ENCODE measurements around the gene CRLF2.
"Not testable (repeated sequence)": the region's sequence is repeated elsewhere in the genome, so short reads cannot be mapped to it uniquely, and the experiment has no call there.

CRLF2 gene, protein sequence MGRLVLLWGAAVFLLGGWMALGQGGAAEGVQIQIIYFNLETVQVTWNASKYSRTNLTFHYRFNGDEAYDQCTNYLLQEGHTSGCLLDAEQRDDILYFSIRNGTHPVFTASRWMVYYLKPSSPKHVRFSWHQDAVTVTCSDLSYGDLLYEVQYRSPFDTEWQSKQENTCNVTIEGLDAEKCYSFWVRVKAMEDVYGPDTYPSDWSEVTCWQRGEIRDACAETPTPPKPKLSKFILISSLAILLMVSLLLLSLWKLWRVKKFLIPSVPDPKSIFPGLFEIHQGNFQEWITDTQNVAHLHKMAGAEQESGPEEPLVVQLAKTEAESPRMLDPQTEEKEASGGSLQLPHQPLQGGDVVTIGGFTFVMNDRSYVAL

DNA sequence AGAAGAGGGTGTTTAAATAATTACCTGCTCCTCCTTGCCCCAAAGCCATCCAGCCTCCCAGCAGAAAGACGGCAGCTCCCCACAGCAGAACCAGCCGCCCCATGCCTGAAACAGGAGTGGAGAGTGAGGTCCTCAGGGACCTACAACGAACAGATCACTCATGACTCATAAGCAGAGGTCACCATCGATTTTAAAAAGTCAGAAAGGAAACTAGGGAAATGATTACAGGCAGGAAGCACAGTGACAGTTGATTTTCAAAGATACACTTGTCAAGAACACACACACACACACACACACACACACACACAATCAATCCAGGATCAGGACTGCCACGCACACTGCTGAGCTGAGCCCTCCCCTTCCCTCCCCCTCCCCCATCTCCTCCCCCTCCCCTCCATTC is at the start of gene CRLF2:
CRLF2 (minus strand) TSS at position 118 of the 400 bp plus-strand sequence; CDS start at position 103, 15 bp downstream.
- Mint-ChIP-seq H3K36me3 (ENCODE audit: low read depth) (no peaks in the 10 kb centered on the region), H3K27ac (no peak within 1 kb of the TSS), H3K27me3 (ENCODE audit: low read depth) (peaks cover 11% of the 10 kb centered on the region), H3K9me3 (peaks cover 6% of the 10 kb centered on the region), H3K4me3 (no peak within 1 kb of the TSS), H3K4me1 (no peaks in the 10 kb centered on the region)
- TF ChIP-seq, protein P1, sequence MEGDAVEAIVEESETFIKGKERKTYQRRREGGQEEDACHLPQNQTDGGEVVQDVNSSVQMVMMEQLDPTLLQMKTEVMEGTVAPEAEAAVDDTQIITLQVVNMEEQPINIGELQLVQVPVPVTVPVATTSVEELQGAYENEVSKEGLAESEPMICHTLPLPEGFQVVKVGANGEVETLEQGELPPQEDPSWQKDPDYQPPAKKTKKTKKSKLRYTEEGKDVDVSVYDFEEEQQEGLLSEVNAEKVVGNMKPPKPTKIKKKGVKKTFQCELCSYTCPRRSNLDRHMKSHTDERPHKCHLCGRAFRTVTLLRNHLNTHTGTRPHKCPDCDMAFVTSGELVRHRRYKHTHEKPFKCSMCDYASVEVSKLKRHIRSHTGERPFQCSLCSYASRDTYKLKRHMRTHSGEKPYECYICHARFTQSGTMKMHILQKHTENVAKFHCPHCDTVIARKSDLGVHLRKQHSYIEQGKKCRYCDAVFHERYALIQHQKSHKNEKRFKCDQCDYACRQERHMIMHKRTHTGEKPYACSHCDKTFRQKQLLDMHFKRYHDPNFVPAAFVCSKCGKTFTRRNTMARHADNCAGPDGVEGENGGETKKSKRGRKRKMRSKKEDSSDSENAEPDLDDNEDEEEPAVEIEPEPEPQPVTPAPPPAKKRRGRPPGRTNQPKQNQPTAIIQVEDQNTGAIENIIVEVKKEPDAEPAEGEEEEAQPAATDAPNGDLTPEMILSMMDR (IDR thresholded peaks at IDR 0.05; ENCODE audit: unreplicated experiment in 3 of 3), result no peak

DNA sequence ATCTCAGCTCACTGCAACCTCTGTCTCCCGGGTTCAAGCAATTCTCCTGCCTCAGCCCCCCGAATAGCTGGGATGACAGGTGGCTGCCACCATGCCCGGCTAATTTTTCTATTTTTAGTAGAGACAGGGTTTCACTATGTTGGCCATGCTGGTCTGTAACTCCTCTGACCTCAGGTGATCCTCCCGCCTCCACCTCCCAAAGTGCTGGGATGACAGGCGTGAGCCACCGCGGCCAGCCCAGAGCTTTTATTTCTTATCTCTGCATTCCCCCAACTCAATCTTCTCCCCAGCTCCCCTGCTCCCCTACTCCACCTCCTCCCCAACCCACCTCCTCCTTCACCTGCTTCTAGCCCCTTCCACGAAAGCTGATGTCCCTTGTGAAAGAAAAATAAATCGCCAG is 49.3 kb upstream of the CRLF2 start:
- H3K27ac Mint-ChIP-seq; H3K9me3 Mint-ChIP-seq; H3K36me3 Mint-ChIP-seq (ENCODE audit: low read depth); H3K4me1 Mint-ChIP-seq; H3K4me3 Mint-ChIP-seq; H3K27me3 Mint-ChIP-seq (ENCODE audit: low read depth): not testable (repeated sequence)

DNA sequence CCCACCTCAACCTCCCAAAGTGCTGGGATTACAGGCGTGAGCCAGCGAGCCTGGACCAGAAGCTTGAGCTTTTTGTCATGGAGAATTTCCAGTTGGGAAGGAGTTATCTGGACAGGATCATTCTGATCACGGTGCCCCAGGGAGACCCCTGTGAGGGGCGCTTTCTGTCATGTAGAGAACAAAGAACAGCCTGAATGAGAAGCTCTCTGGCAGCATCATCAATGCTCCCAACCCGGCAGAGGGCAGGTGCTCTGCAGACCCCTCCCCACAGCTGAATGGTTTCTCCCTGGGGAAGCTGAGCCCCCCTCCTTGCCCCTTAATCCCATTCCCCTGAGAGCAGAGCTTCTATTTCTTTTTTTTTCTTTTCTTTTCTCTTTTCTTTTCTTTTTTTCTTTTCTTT is 48.8 kb upstream of the CRLF2 start:
- H3K36me3 Mint-ChIP-seq (ENCODE audit: low read depth), result no peaks in the 10 kb centered on the region
- H3K27ac Mint-ChIP-seq, result no peak overlapping the region

DNA sequence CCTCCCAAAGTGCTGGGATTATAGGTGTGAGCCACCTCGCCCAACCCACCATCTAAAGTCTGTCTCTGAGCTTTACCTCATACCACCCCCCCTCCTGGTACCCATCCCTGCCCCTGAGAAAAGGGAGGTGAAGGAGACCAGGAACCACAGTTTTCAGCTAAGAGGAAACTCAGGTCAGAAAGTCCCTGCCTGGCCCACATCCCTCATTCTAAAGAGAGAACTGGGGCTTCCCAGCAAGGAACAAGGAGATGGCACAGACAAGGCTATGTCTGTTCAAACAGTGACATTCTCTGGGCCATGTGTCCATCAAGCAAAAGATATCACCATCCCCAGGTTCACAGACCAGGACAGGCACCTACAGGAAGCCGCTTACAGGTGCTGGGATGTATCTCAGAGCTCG is 40.4 kb upstream of the CRLF2 start:
- Mint-ChIP-seq H3K36me3 (ENCODE audit: low read depth) (peaks cover 17% of the 10 kb centered on the region), H3K4me3 (no peak overlapping the region), H3K27me3 (ENCODE audit: low read depth) (no peaks in the 10 kb centered on the region), H3K27ac (no peak overlapping the region), H3K9me3 (peaks cover 28% of the 10 kb centered on the region), H3K4me1 (no peaks in the 10 kb centered on the region)
- TF ChIP-seq, protein P1 (IDR thresholded peaks at IDR 0.05; ENCODE audit: unreplicated experiment in 3 of 3), result no peak

More for the DNA sequence above, 48.8 kb upstream of the CRLF2 start:
- H3K4me3 Mint-ChIP-seq, result no peak overlapping the region
- H3K9me3 Mint-ChIP-seq, result peaks cover 3% of the 10 kb centered on the region
- no peaks in the 10 kb centered on the region for H3K4me1 Mint-ChIP-seq
- TF ChIP-seq, protein P1 (IDR thresholded peaks at IDR 0.05; ENCODE audit: unreplicated experiment in 3 of 3), result no peak
- H3K27me3 Mint-ChIP-seq (ENCODE audit: low read depth), result no peaks in the 10 kb centered on the region

DNA sequence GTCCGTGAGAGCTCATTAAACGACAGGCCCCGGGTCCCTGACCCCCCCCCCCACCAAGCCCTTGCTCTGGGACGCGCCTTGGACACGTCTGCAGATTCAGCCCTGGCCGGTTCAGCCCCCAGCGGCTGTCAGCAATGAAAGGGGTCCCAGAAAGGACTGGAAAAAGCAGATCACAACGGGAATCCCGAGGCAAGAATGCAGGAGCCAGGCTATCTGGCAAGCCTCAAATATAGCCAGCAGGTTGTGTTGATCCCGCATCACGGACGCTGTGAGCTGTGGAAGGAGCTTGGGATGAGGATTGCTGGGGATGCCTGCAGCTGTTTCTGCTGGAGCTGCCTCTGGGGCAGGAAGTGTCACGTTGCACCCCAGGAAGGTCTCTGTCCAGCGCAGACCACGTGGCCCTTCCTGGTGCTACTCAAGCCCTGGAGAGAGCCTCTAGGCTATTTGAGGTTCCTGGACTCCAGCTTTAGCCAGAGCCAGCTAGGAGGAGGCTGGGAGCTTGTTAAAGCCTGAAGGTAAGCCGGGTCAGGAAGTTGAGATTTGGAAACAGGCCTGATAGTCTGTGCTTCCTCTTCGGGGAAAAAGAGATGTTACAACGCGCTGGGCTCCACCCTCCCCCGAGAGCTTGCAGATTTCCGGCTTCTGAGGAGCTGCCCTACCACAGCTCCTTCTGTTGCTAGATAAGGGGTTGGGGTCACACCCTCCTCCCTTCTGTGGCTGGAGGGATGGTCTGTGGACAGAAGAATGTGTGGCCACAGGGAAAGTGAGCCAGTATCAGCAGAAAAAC is 36.8 kb upstream of the CRLF2 start:
- TF ChIP-seq, protein P1 (IDR thresholded peaks at IDR 0.05; ENCODE audit: unreplicated experiment in 3 of 3), result no peak
- Mint-ChIP-seq H3K27ac (peak overlapping the region; percentile 78 to 87 (median 85)), H3K27me3 (ENCODE audit: low read depth) (no peaks in the 10 kb centered on the region), H3K4me1 (peaks cover 5% of the 10 kb centered on the region), H3K4me3 (peak overlapping the region; percentile 73 to 81 (median 75)), H3K36me3 (ENCODE audit: low read depth) (peaks cover 17% of the 10 kb centered on the region), H3K9me3 (peaks cover 28% of the 10 kb centered on the region)

DNA sequence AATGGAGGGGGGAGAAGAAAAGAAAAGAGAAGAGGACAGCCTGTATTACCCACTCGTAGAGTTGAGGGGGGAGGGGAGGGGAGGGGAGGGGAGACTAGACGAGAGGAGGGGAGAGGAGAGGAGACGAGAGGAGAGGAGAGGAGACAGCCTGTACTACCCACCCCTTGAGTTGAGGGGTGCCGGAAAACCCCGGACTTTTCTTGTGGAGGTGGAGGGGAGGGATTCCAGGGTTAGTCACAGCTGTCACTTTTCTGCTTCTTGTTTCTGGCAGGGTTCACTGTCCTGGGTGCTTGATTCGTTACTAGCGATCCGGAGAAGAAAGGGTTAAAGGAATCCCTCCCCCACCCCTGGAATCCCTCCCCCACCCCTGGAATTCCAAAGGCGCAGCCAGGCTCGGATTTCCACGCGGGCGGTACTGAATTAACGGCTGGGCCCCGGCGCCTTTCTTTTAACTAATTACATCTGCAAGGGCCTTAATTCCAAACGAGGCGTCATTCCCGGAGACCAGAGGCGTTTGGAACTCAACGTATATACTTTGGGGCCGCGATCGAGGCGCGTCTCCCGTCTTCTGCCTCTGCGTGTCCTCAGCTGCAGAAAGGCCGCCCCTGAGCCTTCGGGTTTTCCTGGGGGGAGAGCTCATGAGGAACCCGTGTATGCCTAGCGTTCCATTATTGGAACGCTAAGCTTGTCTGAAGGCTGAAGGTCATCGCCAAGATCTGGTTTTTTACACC is 36.0 kb upstream of the CRLF2 start:
- H3K4me1 Mint-ChIP-seq, result peaks cover 5% of the 10 kb centered on the region
- TF ChIP-seq, protein P1 (IDR thresholded peaks at IDR 0.05; ENCODE audit: unreplicated experiment in 3 of 3), result no peak
- H3K27ac Mint-ChIP-seq, result peak overlapping the region; percentile 78 to 87 (median 85)
- H3K27me3 Mint-ChIP-seq (ENCODE audit: low read depth), result peaks cover 5% of the 10 kb centered on the region
- H3K9me3 Mint-ChIP-seq, result peaks cover 23% of the 10 kb centered on the region
- peak overlapping the region; percentile 73 to 81 (median 75) for H3K4me3 Mint-ChIP-seq
- H3K36me3 Mint-ChIP-seq (ENCODE audit: low read depth), result peaks cover 10% of the 10 kb centered on the region

Data from nephron (organoid).